Endothelial cell of umbilical vein (primary cell): ENCODE measurements around the gene HMCES. TPM values are rescaled to one million over a fixed set of nuclear protein-coding genes. Genes with fewer than 3 reads are reported as not detected.

Experiments
- BruUV-seq: library from RNA; stranded (reverse); fragments of 400-500 nt; replicated peaks from 2 replicates; lab custom pipeline; 2021; lab: Mats Ljungman, UMichigan
- CTCF ChIA-PET: fragments of 300-600, 350-600 bp; sonication (Branson Sonifier 250); formaldehyde crosslinking; loops from one replicate; lab custom pipeline; 2021; ENCODE audit warnings: antibody characterized with exemption, inconsistent platforms; lab: Charles Lee
- POLR2A ChIA-PET: fragments of 300-600, 350-600 bp; sonication (Branson Sonifier 250); formaldehyde crosslinking; loops from one replicate; lab custom pipeline; 2021; ENCODE audit warnings: antibody characterized with exemption, inconsistent platforms; lab: Charles Lee
- DNase-seq: peaks from one replicate; pipeline ENCODE4 v3.0.0-alpha.2; 2011; ENCODE audit warnings: low read depth, low spot score
- FAIRE-seq: peaks from 2 replicates; lab custom pipeline; 2011; peaks lifted over from hg19 to GRCh38; lab: Jason Lieb, UNC
- H2AFZ ChIP-seq: 2 replicates; pipeline ENCODE4 v1.6.0; 2012; ENCODE audit warnings: low read depth, low read length, control low read depth, inconsistent platforms
- H3K27ac ChIP-seq: 2 replicates; pipeline ENCODE4 v1.5.1; 2011; ENCODE audit warnings: low read depth, mild to moderate bottlenecking, control low read depth, low read length, moderate library complexity; ENCODE audit not compliant: insufficient read depth
- H3K27me3 ChIP-seq, 2 experiments: 2 replicates each; pipeline versions ENCODE4 v1.6.0 to v1.6.1; 2011; ENCODE audit warnings: low read length in 2 of 2, mixed read lengths in 1 of 2; ENCODE audit not compliant: control insufficient read depth in 2 of 2, insufficient read depth in 2 of 2
- H3K36me3 ChIP-seq, 2 experiments: 2 replicates in 1 of 2; 3 replicates in 1 of 2; pipeline ENCODE4 v1.5.1; 2011; ENCODE audit warnings: low read length in 2 of 2, mild to moderate bottlenecking in 1 of 2, moderate library complexity in 1 of 2; ENCODE audit not compliant: control insufficient read depth in 2 of 2, insufficient read depth in 2 of 2; ENCODE audit errors: extremely low read depth in 1 of 2
- H3K4me1 ChIP-seq: 3 replicates; pipeline ENCODE4 v1.5.1; 2011; ENCODE audit warnings: mild to moderate bottlenecking, low read length; ENCODE audit not compliant: control insufficient read depth, insufficient read depth; ENCODE audit errors: extremely low read depth
- H3K4me2 ChIP-seq: 2 replicates; pipeline ENCODE4 v1.6.1; 2011; ENCODE audit warnings: low read length, control low read depth, mixed read lengths; ENCODE audit not compliant: insufficient read depth
- H3K4me3 ChIP-seq, 3 experiments: fragments of 200-600 bp in 1 of 3; sonication (generic), shearing (Covaris generic) in 1 of 3; replicated peaks in 1 of 3; 2 replicates each; pipeline ENCODE4 v1.5.1; 2011 to 2016; ENCODE audit warnings: control low read depth in 3 of 3, low read length in 3 of 3, mild to moderate bottlenecking in 2 of 3, inconsistent platforms in 1 of 3, low read depth in 1 of 3, moderate library complexity in 1 of 3; ENCODE audit not compliant: insufficient read depth in 1 of 3
- H3K79me2 ChIP-seq: 2 replicates; pipeline ENCODE4 v1.6.0; 2012; ENCODE audit warnings: low read length, inconsistent platforms; ENCODE audit not compliant: control insufficient read depth, insufficient read depth
- H3K9ac ChIP-seq: replicated peaks from 2 replicates; pipeline ENCODE3; 2011; ENCODE audit warnings: low read length, control low read depth; ENCODE audit not compliant: insufficient read depth; ENCODE audit errors: extremely low read depth
- H3K9me1 ChIP-seq: replicated peaks from 3 replicates; pipeline ENCODE4 v1.6.0; 2011; ENCODE audit warnings: mild to moderate bottlenecking, low read length; ENCODE audit not compliant: control insufficient read depth, insufficient read depth; ENCODE audit errors: extremely low read depth
- H3K9me3 ChIP-seq: replicated peaks from 2 replicates; pipeline ENCODE4 v1.5.1; 2012; ENCODE audit warnings: low read length, inconsistent platforms; ENCODE audit not compliant: control insufficient read depth, insufficient read depth
- H4K20me1 ChIP-seq: replicated peaks from 2 replicates; pipeline ENCODE3; 2011; ENCODE audit warnings: mild to moderate bottlenecking, low read length; ENCODE audit not compliant: control insufficient read depth, insufficient read depth; ENCODE audit errors: extremely low read depth
- CTCF ChIP-seq, 2 donors: IDR thresholded peaks; 1 replicate in 1 of 2; 2 replicates in 1 of 2; pipeline ENCODE4 v1.5.1; 2011; ENCODE audit warnings: low read length in 2 of 2, mild to moderate bottlenecking in 2 of 2, moderate library complexity in 2 of 2, control low read depth in 1 of 2, inconsistent platforms in 1 of 2, low read depth in 1 of 2; ENCODE audit not compliant: insufficient read depth in 1 of 2; ENCODE audit errors: extremely low read depth in 1 of 2
- EZH2 ChIP-seq: IDR thresholded peaks from 2 replicates; pipeline ENCODE4 v1.6.1; 2012; ENCODE audit warnings: borderline replicate concordance, low read depth, mild to moderate bottlenecking, moderate library complexity, low read length, inconsistent platforms; ENCODE audit not compliant: severe bottlenecking
- FOS ChIP-seq: IDR thresholded peaks from 2 replicates; pipeline ENCODE4 v1.6.1; 2011; ENCODE audit warnings: mild to moderate bottlenecking, low read length, moderate library complexity, borderline replicate concordance; ENCODE audit not compliant: insufficient read depth
- GATA2 ChIP-seq: IDR thresholded peaks from 2 replicates; pipeline ENCODE4 v1.7.0; 2011; ENCODE audit warnings: low read depth, mild to moderate bottlenecking, moderate library complexity, mixed read lengths, low read length; ENCODE audit not compliant: insufficient read length, insufficient read depth
- MYC ChIP-seq: IDR thresholded peaks from one replicate; pipeline ENCODE4 v1.6.1; 2011; ENCODE audit warnings: mild to moderate bottlenecking, low read depth, low read length
- POLR2A ChIP-seq: IDR thresholded peaks from 2 replicates; pipeline ENCODE4 v1.6.1; 2012; ENCODE audit warnings: low read depth, mild to moderate bottlenecking, control low read depth, low read length
- dilution Hi-C: fragments of 300-500 bp; cut with MboI; formaldehyde crosslinking; loops from one replicate; pipeline ENCODE4 v1.15.0; 2019; ENCODE audit warnings: low sequenced_read_pairs; ENCODE audit not compliant: extremely low pct_ligation_motif_present
- intact Hi-C: fragments of 100-400 bp; cut with micrococcal nuclease; formaldehyde crosslinking; loops from one replicate; pipeline ENCODE4 v1.10.0; 2022
- polyA plus RNA-seq, 4 experiments: library from polyadenylated mRNA; depleted of rRNA in 3 of 4; stranded (reverse) in 3 of 4; unstranded in 1 of 4; fragments of >200 nt; gene quantifications; 2 replicates each; pipeline versions ENCODE4 v1.2.1 to v1.2.3, GENCODE V29; 2011 to 2012; ENCODE audit warnings: missing spikeins in 1 of 4
- total RNA-seq: library from RNA; stranded (reverse); gene quantifications from 2 replicates; pipeline ENCODE4 v1.2.3, GENCODE V29; 2021

The HMCES gene
- total and polyA plus RNA-seq, 2 donors (not counting 3 experiments of a cell fraction or from before 2014, with no cell fraction given) = 30.6 to 40.8 TPM

- Histone ChIP-seq H3K9me3 (no peaks in the 10 kb centered on the region), H3K4me2 (no peak overlapping the region), H2AFZ (no peak overlapping the region), H3K4me3 (no peak overlapping the region), H4K20me1 (no peaks in the 10 kb centered on the region), H3K27ac (no peak overlapping the region), H3K79me2 (peaks cover 11% of the 10 kb centered on the region), H3K27me3 (no peaks in the 10 kb centered on the region), H3K36me3 (peaks cover 5 to 8% of the 10 kb centered on the region in 2 experiments), H3K4me1 (peaks cover 15% of the 10 kb centered on the region), H3K9me1 (no peaks in the 10 kb centered on the region), H3K9ac (no peak overlapping the region)
- CTCF ChIA-PET = no interaction called here
- DNase-seq (no peak), FAIRE-seq (no peak)
- BruUV-seq = no TSS peak
- intact Hi-C loops (loop anchor here (2.0 kb wide), 1 partner anchor 23 kb away; no protein-coding TSS in a partner anchor), dilution Hi-C loops (no loop called here)
- POLR2A ChIA-PET = no interaction called here
- TF ChIP-seq FOS (no peak), CTCF (IDR thresholded peaks at IDR 0.05; ENCODE audit: extremely low read depth in 1 of 2, insufficient read depth in 1 of 2, low read depth in 1 of 2, low read length in 2 of 2) (no peak), POLR2A (no peak), EZH2 (no peak), GATA2 (no peak), MYC (no peak)
These were observed 3.1 kb downstream of the HMCES start for GRCh38 chr3:129281726-129282125.
